Esophagus (tissue), 2 donors: ENCODE measurements around the gene ADGRD1. TPM values are rescaled to one million over a fixed set of nuclear protein-coding genes. Genes with fewer than 3 reads are reported as not detected.

Experiments
- H3K27ac ChIP-seq, 2 donors: one replicate each; pipeline ENCODE4 v1.5.1; 2013; ENCODE audit warnings: low read depth in 2 of 2, mild to moderate bottlenecking in 2 of 2, inconsistent platforms in 1 of 2, low read length in 1 of 2, moderate library complexity in 1 of 2
- H3K27me3 ChIP-seq, 2 donors: one replicate each; pipeline ENCODE4 v1.6.1; 2013; ENCODE audit warnings: low read length in 2 of 2, control low read depth in 1 of 2, mild to moderate bottlenecking in 1 of 2; ENCODE audit not compliant: insufficient read depth in 2 of 2, control insufficient read depth in 1 of 2
- H3K36me3 ChIP-seq, 2 donors: one replicate each; pipeline ENCODE4 v1.6.1; 2013; ENCODE audit warnings: low read length in 1 of 2; ENCODE audit not compliant: control insufficient read depth in 2 of 2, insufficient read depth in 2 of 2
- H3K4me1 ChIP-seq, 2 donors: one replicate each; pipeline ENCODE4 v1.6.1; 2013; ENCODE audit warnings: low read length in 1 of 2; ENCODE audit not compliant: control insufficient read depth in 2 of 2, insufficient read depth in 2 of 2
- H3K4me3 ChIP-seq, 2 donors: one replicate each; pipeline ENCODE4 v1.5.1; 2013; ENCODE audit warnings: low read length in 2 of 2, mild to moderate bottlenecking in 2 of 2, low read depth in 1 of 2, moderate library complexity in 1 of 2
- H3K9me3 ChIP-seq, 2 donors: one replicate each; pipeline ENCODE4 v1.6.1; 2013; ENCODE audit warnings: mild to moderate bottlenecking in 2 of 2, low read depth in 1 of 2, low read length in 1 of 2, moderate library complexity in 1 of 2; ENCODE audit not compliant: control insufficient read depth in 2 of 2, insufficient read depth in 1 of 2
- WGBS, 2 donors: extraction: QIAGEN DNeasy Blood & Tissue Kit; methylation state at CpG; one replicate each; pipeline ENCODE4 v1.1.7; 2013; 5-methylcytosine and 5-hydroxymethylcytosine counted together
- polyA plus RNA-seq, 2 donors: library from polyadenylated mRNA; stranded (reverse); fragments of 200-250 nt; gene quantifications; one replicate each; pipeline ENCODE4 v1.2.3, GENCODE V29; 2013
- donor health status: healthy with polysubstance abuse.
- donor health status: Bipolar disorder and iron deficiency.

Gene ADGRD1
- polyA plus RNA-seq, 2 donors, result 2.1 to 2.9 TPM

- Histone ChIP-seq H3K36me3 (no peaks in the 10 kb centered on the region), H3K9me3 (no peaks in the 10 kb centered on the region), H3K27me3 (no peaks in the 10 kb centered on the region), H3K27ac (no peak overlapping the region), H3K4me3 (no peak overlapping the region), H3K4me1 (no peaks in the 10 kb centered on the region)
- 82 to 84% methylated on average over 23 of the region's 23 CpGs for WGBS, 2 donors
Measured at GRCh38 chr12:131082290-131083194, 128.8 kb downstream of the ADGRD1 start.

- Histone ChIP-seq H3K27ac (no peak overlapping the region), H3K4me1 (no peaks in the 10 kb centered on the region), H3K4me3 (no peak overlapping the region), H3K27me3 (no peaks in the 10 kb centered on the region), H3K9me3 (no peaks in the 10 kb centered on the region), H3K36me3 (peaks cover 0 to 2% of the 10 kb centered on the region in 2 donors)
- 85 to 87% methylated on average over 27 to 28 of the region's 28 CpGs for WGBS, 2 donors
Measured at GRCh38 chr12:131084341-131085011, 130.8 kb downstream of the ADGRD1 start.

GRCh38 chr12:131085125-131085815, 131.6 kb downstream of the ADGRD1 start:
- Histone ChIP-seq H3K4me3 (no peak overlapping the region), H3K27me3 (no peaks in the 10 kb centered on the region), H3K4me1 (no peaks in the 10 kb centered on the region), H3K36me3 (peaks cover 0 to 2% of the 10 kb centered on the region in 2 donors), H3K27ac (no peak overlapping the region), H3K9me3 (no peaks in the 10 kb centered on the region)
- WGBS, 2 donors, result 78 to 82% methylated on average over 21 to 22 of the region's 22 CpGs

- H3K4me3 ChIP-seq, result no peak overlapping the region
- H3K27me3 ChIP-seq, result no peaks in the 10 kb centered on the region
- no peak overlapping the region for H3K27ac ChIP-seq
- 90 to 91% methylated on average over 24 of the region's 24 CpGs for WGBS, 2 donors
- no peaks in the 10 kb centered on the region for H3K4me1 ChIP-seq
- H3K9me3 ChIP-seq, result no peaks in the 10 kb centered on the region
- peaks cover 0 to 2% of the 10 kb centered on the region in 2 donors for H3K36me3 ChIP-seq
Measured at GRCh38 chr12:131085816-131086591, 132.3 kb downstream of the ADGRD1 start.

GRCh38 chr12:131087302-131087818, 133.7 kb downstream of the ADGRD1 start:
- Histone ChIP-seq H3K4me3 (no peak overlapping the region), H3K9me3 (no peaks in the 10 kb centered on the region), H3K4me1 (no peaks in the 10 kb centered on the region), H3K36me3 (peaks cover 0 to 2% of the 10 kb centered on the region in 2 donors), H3K27me3 (no peaks in the 10 kb centered on the region), H3K27ac (no peak overlapping the region)
- WGBS, 2 donors, result 89% methylated on average over 24 of the region's 24 CpGs

GRCh38 chr12:131087991-131088700, 134.4 kb downstream of the ADGRD1 start:
- Histone ChIP-seq H3K27me3 (no peaks in the 10 kb centered on the region), H3K27ac (no peak overlapping the region), H3K4me1 (peaks cover 0 to 1% of the 10 kb centered on the region in 2 donors), H3K36me3 (peaks cover 0 to 2% of the 10 kb centered on the region in 2 donors), H3K9me3 (no peaks in the 10 kb centered on the region), H3K4me3 (no peak overlapping the region)
- WGBS, 2 donors, result 83 to 84% methylated on average over 38 of the region's 38 CpGs

- Histone ChIP-seq H3K4me1 (peaks cover 0 to 3% of the 10 kb centered on the region in 2 donors), H3K9me3 (no peaks in the 10 kb centered on the region), H3K4me3 (no peak overlapping the region), H3K27ac (no peak overlapping the region), H3K36me3 (peaks cover 0 to 2% of the 10 kb centered on the region in 2 donors), H3K27me3 (no peaks in the 10 kb centered on the region)
- 83 to 86% methylated on average over 28 of the region's 28 CpGs for WGBS, 2 donors
Measured at GRCh38 chr12:131088701-131089530, 135.2 kb downstream of the ADGRD1 start.
